Stimulated activated naive CD4-positive, alpha-beta T cell treated with Interleukin-2 at 50 U/mL for 16 hours (primary cell): ENCODE results near the gene ENOX1.

Source experiments
- DNase-seq: peaks from one replicate; lab custom pipeline; 2025; lab: John Stamatoyannopoulos, UW

Gene ENOX1

GRCh38 chr13:43744261-43745031 lies 42.3 kb downstream of the ENOX1 start:
- no peak for DNase-seq

- no peak for DNase-seq
Observed at GRCh38 chr13:43742911-43743310, 43.9 kb downstream of the ENOX1 start.

- no peak for DNase-seq
Observed at GRCh38 chr13:43737392-43737923, 49.3 kb downstream of the ENOX1 start.

GRCh38 chr13:43732726-43733125 lies 54.0 kb downstream of the ENOX1 start:
- DNase-seq, result no peak

GRCh38 chr13:43731296-43731695 lies 55.5 kb downstream of the ENOX1 start:
- no peak for DNase-seq

GRCh38 chr13:43730642-43731041 lies 56.1 kb downstream of the ENOX1 start:
- no peak for DNase-seq

GRCh38 chr13:43728421-43728820 lies 58.4 kb downstream of the ENOX1 start:
- no peak for DNase-seq

GRCh38 chr13:43727856-43728255 lies 58.9 kb downstream of the ENOX1 start:
- no peak for DNase-seq

- DNase-seq, result no peak
Observed at GRCh38 chr13:43725460-43725859, 61.3 kb downstream of the ENOX1 start.

GRCh38 chr13:43720780-43721397 lies 65.9 kb downstream of the ENOX1 start:
- no peak for DNase-seq

GRCh38 chr13:43698758-43699157 lies 88.0 kb downstream of the ENOX1 start:
- no peak for DNase-seq

GRCh38 chr13:43698009-43698408 lies 88.8 kb downstream of the ENOX1 start:
- no peak for DNase-seq

GRCh38 chr13:43697323-43697722 lies 89.4 kb downstream of the ENOX1 start:
- DNase-seq, result no peak

- DNase-seq, result no peak
Observed at GRCh38 chr13:43694146-43694664, 92.6 kb downstream of the ENOX1 start.

- DNase-seq, result no peak
Observed at GRCh38 chr13:43693639-43694038, 93.1 kb downstream of the ENOX1 start.

GRCh38 chr13:43688227-43688907 lies 98.4 kb downstream of the ENOX1 start:
- no peak for DNase-seq

GRCh38 chr13:43687038-43687437 lies 99.7 kb downstream of the ENOX1 start:
- DNase-seq, result no peak

GRCh38 chr13:43686557-43686956 lies 100.2 kb downstream of the ENOX1 start:
- no peak for DNase-seq

GRCh38 chr13:43684963-43685725 lies 101.6 kb downstream of the ENOX1 start:
- no peak for DNase-seq

GRCh38 chr13:43682701-43683100 lies 104.1 kb downstream of the ENOX1 start:
- DNase-seq, result no peak

- DNase-seq, result no peak
Observed at GRCh38 chr13:43676320-43676719, 110.5 kb downstream of the ENOX1 start.

GRCh38 chr13:43675577-43675976 lies 111.2 kb downstream of the ENOX1 start:
- DNase-seq, result no peak
